Measurements from ENCODE around the gene CD163. TPM values are rescaled to one million over a fixed set of nuclear protein-coding genes. Genes with fewer than 3 reads are reported as not detected.

The CD163 gene
- total RNA-seq, 1 experiment from 2014 or later = 0.07 TPM

- Histone ChIP-seq H2BK12ac (ENCODE audit: insufficient read length, low read depth, low read length) (no peak overlapping the region), H3K9me3 (ENCODE audit: control insufficient read depth, low read depth, low read length) (no peaks in the 10 kb centered on the region), H2BK15ac (ENCODE audit: low read depth, low read length) (no peak overlapping the region), H3K23ac (ENCODE audit: insufficient read length, low read depth, low read length) (no peak overlapping the region), H3K14ac (ENCODE audit: insufficient read depth, low read length) (no peak overlapping the region), H4K91ac (ENCODE audit: insufficient read length, low read depth, low read length) (no peak overlapping the region), H3K56ac (ENCODE audit: insufficient read length, low read depth, low read length) (no peak overlapping the region), H4K20me1 (ENCODE audit: control insufficient read depth, insufficient read depth, insufficient read length) (no peaks in the 10 kb centered on the region), H3T11ph (ENCODE audit: low read length) (no peak overlapping the region), H3K27me3 (ENCODE audit: insufficient read depth, low read length) (no peaks in the 10 kb centered on the region), H3K27ac (ENCODE audit: insufficient read length, low read depth, low read length) (no peak overlapping the region), H3K23me2 (ENCODE audit: insufficient read length, low read depth, low read length, poor library complexity, severe bottlenecking) (no peaks in the 10 kb centered on the region), H3K4ac (ENCODE audit: low read depth, low read length) (no peak overlapping the region), H2AK5ac (ENCODE audit: insufficient read length, low read length) (no peak overlapping the region), H3K79me2 (ENCODE audit: insufficient read depth, low read length) (no peaks in the 10 kb centered on the region), H3K79me1 (ENCODE audit: insufficient read depth, low read depth, low read length, poor library complexity, severe bottlenecking) (no peaks in the 10 kb centered on the region), H3K9ac (ENCODE audit: extremely low read depth, insufficient read length, low read length) (no peak overlapping the region), H2BK5ac (ENCODE audit: insufficient read length, low read length) (no peak overlapping the region), H2BK120ac (ENCODE audit: low read depth, low read length, poor library complexity, severe bottlenecking) (no peak overlapping the region), H2BK20ac (ENCODE audit: low read depth, low read length, poor library complexity, severe bottlenecking) (no peak overlapping the region), H2AFZ (ENCODE audit: low read length) (no peak overlapping the region), H3K4me1 (ENCODE audit: insufficient read depth, low read length) (peaks cover 10% of the 10 kb centered on the region; the same call in 1 of the 2 replicates), H3K18ac (ENCODE audit: insufficient read length, low read depth, low read length) (no peak overlapping the region), H4K8ac (replicated peaks; ENCODE audit: insufficient read length, low read depth, low read length) (no peak overlapping the region), H4K5ac (ENCODE audit: insufficient read length, low read depth, low read length) (no peak overlapping the region), H3K4me2 (ENCODE audit: insufficient read depth, insufficient read length, low read length) (no peak overlapping the region)
- no peak for DNase-seq
- Mint-ChIP-seq H3K4me3 (no peak overlapping the region), H3K27ac (no peak overlapping the region), H3K4me1 (peaks cover 15 to 17% of the 10 kb centered on the region in 2 experiments), H3K27me3 (ENCODE audit: low read depth) (no peaks in the 10 kb centered on the region), H3K36me3 (ENCODE audit: insufficient read depth in 1 of 3, low read depth in 3 of 3) (peaks cover 0 to 4% (median 2%) of the 10 kb centered on the region in 3 experiments; a peak in 2 of 7 replicates), H3K9me3 (peaks cover 0 to 8% of the 10 kb centered on the region in 2 experiments; a peak in 2 of 5 replicates)
- WGBS (ENCODE audit: extremely low coverage, insufficient read length, low lambda C conversion rate) = no CpG with 5 or more reads among the region's 3 CpGs
- no peak for TF ChIP-seq CTCF (conservative IDR thresholded peaks at IDR 0.05)
Observed at GRCh38 chr12:7495136-7495535, 8.4 kb downstream of the CD163 start.
